PC-3 (cell line): ENCODE data around the gene PPM1L. TPM values are rescaled to one million over a fixed set of nuclear protein-coding genes. Genes with fewer than 3 reads are reported as not detected.

Source experiments
- ATAC-seq: fragments of 200-7000 bp; cut with Tn5 transposase; 2 replicates; pipeline ENCODE4 v1.9.1; 2020; ENCODE audit warnings: mild to moderate bottlenecking, moderate library complexity
- BruUV-seq: library from RNA; stranded (reverse); fragments of 400-500 nt; replicated peaks from 2 replicates; lab custom pipeline; 2021; lab: Mats Ljungman, UMichigan
- CTCF ChIA-PET: fragments of 300-600 bp; sonication (Branson Sonifier 250); formaldehyde crosslinking; loops from one replicate; lab custom pipeline; 2022; ENCODE audit warnings: antibody characterized with exemption; lab: Charles Lee
- POLR2A ChIA-PET: fragments of 300-600 bp; sonication (Branson Sonifier 250); formaldehyde crosslinking; loops from one replicate; lab custom pipeline; 2022; ENCODE audit warnings: antibody characterized with exemption; ENCODE audit not compliant: unreplicated experiment; lab: Charles Lee
- DNase-seq: peaks from one replicate; pipeline ENCODE4 v3.0.0-alpha.2; 2015
- H2AFZ ChIP-seq: fragments of 300-600 bp; sonication (generic); 2 replicates; pipeline ENCODE4 v1.6.0; 2016; ENCODE audit warnings: antibody characterized with exemption, low read length
- H3F3A ChIP-seq: fragments of 300-600 bp; sonication (generic); one replicate; pipeline ENCODE4 v1.6.0; 2017; ENCODE audit warnings: antibody characterized with exemption, low read length, control low read depth, mild to moderate bottlenecking; ENCODE audit not compliant: unreplicated experiment
- H3K27ac ChIP-seq: fragments of 300-600 bp; sonication (generic); 2 replicates; pipeline ENCODE4 v1.5.1; 2016; ENCODE audit warnings: mild to moderate bottlenecking, low read length
- H3K27me3 ChIP-seq: fragments of 300-600 bp; sonication (generic); 2 replicates; pipeline ENCODE4 v1.6.1; 2016; ENCODE audit warnings: low read length, mixed read lengths
- H3K36me3 ChIP-seq: fragments of 300-600 bp; sonication (generic); 2 replicates; pipeline ENCODE4 v1.6.1; 2016; ENCODE audit warnings: low read depth, mixed run types, low read length, mixed read lengths
- H3K4me1 ChIP-seq: fragments of 300-600 bp; sonication (generic); 2 replicates; pipeline ENCODE4 v1.5.1; 2016; ENCODE audit warnings: low read length; ENCODE audit not compliant: insufficient read depth
- H3K4me2 ChIP-seq: fragments of 300-600 bp; sonication (generic); 2 replicates; pipeline ENCODE4 v1.6.0; 2016; ENCODE audit warnings: low read length
- H3K4me3 ChIP-seq: fragments of 300-600 bp; sonication (generic); 2 replicates; pipeline ENCODE4 v1.5.1; 2016; ENCODE audit warnings: mild to moderate bottlenecking, low read length, mixed read lengths
- H3K79me2 ChIP-seq: fragments of 300-600 bp; sonication (generic); 2 replicates; pipeline ENCODE4 v1.6.1; 2017; ENCODE audit warnings: low read length, mixed read lengths
- H3K9ac ChIP-seq: fragments of 300-600 bp; sonication (generic); 2 replicates; pipeline ENCODE4 v1.6.0; 2016; ENCODE audit warnings: mild to moderate bottlenecking, low read length
- H3K9me2 ChIP-seq: fragments of 300-600 bp; sonication (generic); replicated peaks from 2 replicates; pipeline ENCODE4 v1.6.1; 2016; ENCODE audit warnings: mixed run types, low read length, mixed read lengths
- H3K9me3 ChIP-seq: fragments of 300-600 bp; sonication (generic); 2 replicates; pipeline ENCODE4 v1.6.1; 2016; ENCODE audit warnings: low read length, mixed read lengths
- H4K20me1 ChIP-seq: fragments of 300-600 bp; sonication (generic); 2 replicates; pipeline ENCODE4 v1.6.1; 2016; ENCODE audit warnings: low read length, mixed read lengths
- CTCF ChIP-seq: fragments of 300-600 bp; sonication (generic); conservative IDR thresholded peaks from 2 replicates; pipeline ENCODE4 v1.5.1; 2017; ENCODE audit warnings: antibody characterized with exemption, low read depth, mild to moderate bottlenecking, low read length
- EZH2 ChIP-seq: fragments of 300-600 bp; sonication (generic); IDR thresholded peaks from one replicate; pipeline ENCODE4 v1.6.1; 2017; ENCODE audit warnings: antibody characterized with exemption, mild to moderate bottlenecking, low read length; ENCODE audit not compliant: unreplicated experiment
- EZH2phosphoT487 ChIP-seq: fragments of 300-600 bp; sonication (generic); IDR thresholded peaks from 2 replicates; pipeline ENCODE4 v1.6.1; 2018; ENCODE audit warnings: mild to moderate bottlenecking, antibody characterized with exemption, low read length, borderline replicate concordance
- intact Hi-C: fragments of 100-400 bp; cut with micrococcal nuclease; formaldehyde crosslinking; loops from 2 replicates; pipeline ENCODE4 v1.9.0; 2023
- total RNA-seq: library from RNA; depleted of rRNA; stranded (reverse); fragments of >200 nt; gene quantifications from 2 replicates; pipeline ENCODE4 v1.2.3, GENCODE V29; 2014

The PPM1L gene
- total RNA-seq, 1 experiment from 2014 or later, result 7.0 TPM

GRCh38 chr3:160746976-160747375, 9.1 kb upstream of the PPM1L start:
- no TSS peak for BruUV-seq
- intact Hi-C loops, result no loop called here
- Histone ChIP-seq H3K4me1 (no peaks in the 10 kb centered on the region), H3K4me2 (no peak overlapping the region), H3K9ac (no peak overlapping the region), H3K36me3 (no peaks in the 10 kb centered on the region), H3K4me3 (no peak overlapping the region), H3K27ac (no peak overlapping the region), H2AFZ (no peak overlapping the region), H3K27me3 (no peaks in the 10 kb centered on the region), H3K79me2 (no peaks in the 10 kb centered on the region), H3F3A (no peaks in the 10 kb centered on the region), H4K20me1 (no peaks in the 10 kb centered on the region), H3K9me3 (no peaks in the 10 kb centered on the region), H3K9me2 (no peaks in the 10 kb centered on the region)
- TF ChIP-seq CTCF (no peak), EZH2phosphoT487 (no peak), EZH2 (no peak)
- DNase-seq (no peak), ATAC-seq (no peak)
- CTCF ChIA-PET, result no interaction called here
- POLR2A ChIA-PET, result interaction anchor here (0.6 kb wide), 1 partner anchor 8 kb away, joined by 14 read pairs; no protein-coding TSS in a partner anchor

GRCh38 chr3:160747422-160747821, 8.6 kb upstream of the PPM1L start:
- H2AFZ ChIP-seq, result no peak overlapping the region
- H3K9me2 ChIP-seq, result no peaks in the 10 kb centered on the region
- no peaks in the 10 kb centered on the region for H3K4me1 ChIP-seq
- no peak overlapping the region for H3K4me3 ChIP-seq
- POLR2A ChIA-PET, result no interaction called here
- no peaks in the 10 kb centered on the region for H3K27me3 ChIP-seq
- H3K4me2 ChIP-seq, result no peak overlapping the region
- no peak overlapping the region for H3K9ac ChIP-seq
- intact Hi-C loops, result no loop called here
- BruUV-seq, result no TSS peak
- TF ChIP-seq CTCF (no peak), EZH2 (no peak), EZH2phosphoT487 (no peak)
- CTCF ChIA-PET, result no interaction called here
- no peak for DNase-seq
- H3K36me3 ChIP-seq, result no peaks in the 10 kb centered on the region
- H3F3A ChIP-seq, result no peaks in the 10 kb centered on the region
- H3K9me3 ChIP-seq, result no peaks in the 10 kb centered on the region
- no peak overlapping the region for H3K27ac ChIP-seq
- H3K79me2 ChIP-seq, result no peaks in the 10 kb centered on the region
- no peak for ATAC-seq
- no peaks in the 10 kb centered on the region for H4K20me1 ChIP-seq

- TF ChIP-seq CTCF (no peak), EZH2phosphoT487 (no peak), EZH2 (no peak)
- Histone ChIP-seq H4K20me1 (no peaks in the 10 kb centered on the region), H3K27ac (no peak overlapping the region), H3K9me3 (no peaks in the 10 kb centered on the region), H3K27me3 (no peaks in the 10 kb centered on the region), H3K9me2 (no peaks in the 10 kb centered on the region), H3F3A (no peaks in the 10 kb centered on the region), H3K36me3 (no peaks in the 10 kb centered on the region), H3K9ac (no peak overlapping the region), H3K79me2 (no peaks in the 10 kb centered on the region), H3K4me2 (no peak overlapping the region), H2AFZ (no peak overlapping the region), H3K4me3 (no peak overlapping the region), H3K4me1 (no peaks in the 10 kb centered on the region)
- POLR2A ChIA-PET, result no interaction called here
- ATAC-seq (no peak), DNase-seq (no peak)
- intact Hi-C loops, result no loop called here
- CTCF ChIA-PET, result no interaction called here
- no TSS peak for BruUV-seq
Observed at GRCh38 chr3:160748231-160748630, 7.8 kb upstream of the PPM1L start.
